Stimulated activated CD8-positive, alpha-beta memory T cell treated with anti-CD3 and anti-CD28 coated beads, Interleukin-4, amount 100 ng/mL, for 24 hours (primary cell): Measurements from ENCODE around the gene ACSS2.
A peak's percentile ranks its signal among the peaks of the same experiment; 100 is the strongest.
"Not testable (repeated sequence)": the region's sequence is repeated elsewhere in the genome, so short reads cannot be mapped to it uniquely, and the experiment has no call there.

Experiments
- DNase-seq: peaks from one replicate; pipeline ENCODE4 v3.0.0-alpha.2; 2020; ENCODE audit warnings: low read depth

ACSS2 gene

DNA sequence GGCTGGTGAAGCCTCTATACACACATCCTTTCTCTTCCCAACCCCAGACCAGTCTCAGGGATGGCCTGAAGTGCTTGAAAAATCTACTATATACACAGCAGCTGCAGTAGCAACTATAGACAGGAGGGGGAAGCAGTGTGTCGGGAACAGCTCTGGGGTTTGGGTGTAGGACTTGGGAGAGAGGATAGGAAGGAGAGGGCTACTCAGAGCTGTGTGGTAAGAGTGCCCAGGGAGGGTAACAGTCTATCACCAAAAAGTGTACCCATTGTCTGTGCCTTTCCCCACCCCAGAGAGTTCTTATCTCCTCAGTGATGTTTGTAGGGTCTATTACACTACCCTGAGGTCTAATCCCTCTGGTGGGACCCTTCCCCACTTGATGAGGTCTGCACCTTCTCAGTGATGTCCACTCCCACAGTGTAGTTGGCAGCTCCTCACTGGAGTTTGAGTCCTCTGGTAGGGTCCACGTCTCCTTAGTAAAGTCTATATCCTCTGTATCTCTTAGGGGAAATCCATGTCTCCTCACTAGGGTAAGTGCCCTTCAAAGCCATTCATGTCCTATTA lies 2.2 kb upstream of the ACSS2 start:
- peak; percentile 18 for DNase-seq

- DNase-seq: peak; percentile 87
Measured at GRCh38 chr20:34875642-34876405, 588 bp upstream of the ACSS2 start.

- no peak for DNase-seq
Measured at GRCh38 chr20:34880215-34880850, 3.9 kb downstream of the ACSS2 start.

DNA sequence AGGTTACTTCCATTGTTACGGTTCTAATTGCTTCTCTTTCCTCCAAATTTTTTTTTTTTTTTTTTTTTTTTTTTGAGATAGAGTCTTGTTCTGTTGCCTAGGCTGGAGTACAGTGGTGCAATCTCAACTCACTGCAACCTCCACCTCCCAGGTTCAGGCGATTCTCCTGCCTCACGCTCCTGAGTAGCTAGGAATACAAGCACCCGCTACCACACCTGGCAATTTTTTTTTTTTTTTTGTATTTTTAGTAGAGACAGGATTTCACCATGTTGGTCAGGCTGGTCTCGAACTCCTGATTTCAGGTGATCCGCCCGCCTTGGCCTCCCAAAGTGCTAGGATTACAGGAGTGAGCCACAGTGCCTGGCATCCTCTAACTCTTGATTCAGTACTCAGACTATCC lies 4.6 kb downstream of the ACSS2 start:
- not testable (repeated sequence) for DNase-seq

DNA sequence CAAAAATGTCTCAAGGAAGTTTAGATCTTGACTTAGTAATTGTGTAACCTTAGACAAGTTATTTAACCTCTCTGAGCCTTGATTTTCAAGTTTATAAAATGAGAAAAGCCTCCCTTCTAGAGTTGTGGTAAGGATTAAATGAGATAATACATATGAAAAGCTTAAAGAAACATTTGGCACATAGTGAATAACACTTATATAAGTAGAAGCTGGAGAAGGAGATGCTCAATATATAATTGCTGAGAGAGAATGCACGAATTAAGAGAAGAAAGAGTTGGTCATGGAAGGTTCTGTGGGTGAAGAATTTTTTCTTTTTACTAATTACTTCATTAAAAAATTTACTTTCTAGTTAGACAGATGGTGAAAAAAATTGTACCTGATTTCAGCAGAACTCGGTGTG lies 5.3 kb downstream of the ACSS2 start:
- DNase-seq: no peak

DNA sequence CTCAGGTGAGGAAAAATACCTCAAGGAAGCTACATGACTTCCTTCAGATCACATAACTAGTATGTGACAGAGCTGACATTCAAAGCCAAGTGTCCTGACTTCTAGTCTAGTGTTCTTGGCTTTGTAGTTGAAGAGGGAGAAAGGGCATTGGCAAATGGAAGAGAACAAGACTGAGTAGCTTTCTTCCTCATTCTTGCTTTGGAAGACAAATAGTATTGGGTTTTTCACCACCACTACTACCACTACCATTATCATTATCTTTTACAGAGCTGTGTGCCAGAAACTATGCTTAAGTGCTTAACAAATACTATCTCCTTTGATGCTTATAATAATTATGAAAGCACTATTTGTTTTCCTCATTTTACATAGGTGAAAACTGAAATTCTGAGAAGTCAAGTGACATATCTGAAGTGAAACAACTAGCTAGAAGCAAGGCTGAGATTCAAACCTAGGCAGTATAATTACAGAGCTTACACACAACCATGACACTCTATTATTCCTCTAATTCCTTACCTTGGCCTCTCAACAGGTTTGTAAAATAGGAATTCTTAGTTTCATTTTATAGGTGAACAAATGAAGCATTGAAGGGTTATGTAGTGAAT lies 6.8 kb downstream of the ACSS2 start:
- DNase-seq: no peak

DNA sequence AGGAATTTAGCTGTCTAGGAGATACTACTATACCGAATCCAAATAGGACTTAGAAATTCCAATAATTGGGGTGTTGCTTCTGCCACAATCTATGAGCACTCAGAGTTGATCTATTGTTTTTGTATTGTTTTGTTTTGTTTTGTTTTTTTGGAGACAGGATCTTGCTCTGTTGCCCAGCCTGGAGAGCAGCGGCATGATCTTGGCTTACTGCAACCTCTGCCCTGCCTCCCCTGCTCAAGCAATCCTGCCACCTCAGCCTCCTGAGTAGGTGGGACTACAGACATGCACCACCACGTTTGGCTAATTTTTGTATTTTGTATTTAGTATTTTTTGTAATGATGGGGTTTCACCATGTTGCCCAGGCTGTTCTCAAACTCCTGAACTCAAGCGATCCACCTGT lies 7.4 kb downstream of the ACSS2 start:
- no peak for DNase-seq

GRCh38 chr20:34884260-34884659 lies 7.8 kb downstream of the ACSS2 start:
- DNase-seq: no peak

DNA sequence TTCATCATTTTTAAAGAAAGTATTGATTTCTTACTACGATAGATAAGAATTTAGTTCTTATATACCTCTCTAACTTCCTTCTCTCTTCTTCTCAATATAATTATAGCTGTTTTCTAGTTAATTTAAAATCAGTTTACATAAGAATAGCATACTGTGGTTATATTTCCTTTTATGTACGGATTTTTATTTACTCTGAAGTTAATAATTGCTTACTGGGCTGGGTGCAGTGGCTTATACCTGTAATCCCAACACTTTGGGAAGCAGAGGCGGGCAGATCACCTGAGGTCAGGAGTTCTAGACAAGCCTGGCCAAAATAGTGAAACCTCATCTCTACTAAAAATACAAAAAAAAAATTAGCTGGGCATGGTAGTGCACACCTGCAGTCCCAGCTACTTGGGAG lies 9.7 kb downstream of the ACSS2 start:
- DNase-seq: no peak

DNA sequence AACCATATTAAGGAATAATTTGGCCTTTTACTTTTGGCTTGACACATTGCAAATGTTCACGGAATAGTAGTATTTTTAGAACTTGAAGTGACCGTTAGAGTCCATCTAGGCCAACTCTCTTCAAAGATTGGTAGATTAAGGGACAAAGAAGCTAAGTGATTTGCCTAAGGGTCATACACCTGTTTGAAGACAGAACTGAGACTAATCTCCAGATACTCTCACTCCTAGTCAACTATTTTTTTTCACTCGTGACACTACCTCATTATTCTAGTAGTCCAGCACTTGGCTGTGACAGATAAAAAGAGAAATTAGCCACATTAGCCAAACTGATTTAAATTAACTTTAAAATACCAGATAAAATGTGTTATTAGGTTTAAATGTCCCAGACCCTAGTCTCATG lies 10.6 kb downstream of the ACSS2 start:
- DNase-seq: no peak

GRCh38 chr20:34888468-34888867 lies 12.1 kb downstream of the ACSS2 start:
- DNase-seq: no peak

DNA sequence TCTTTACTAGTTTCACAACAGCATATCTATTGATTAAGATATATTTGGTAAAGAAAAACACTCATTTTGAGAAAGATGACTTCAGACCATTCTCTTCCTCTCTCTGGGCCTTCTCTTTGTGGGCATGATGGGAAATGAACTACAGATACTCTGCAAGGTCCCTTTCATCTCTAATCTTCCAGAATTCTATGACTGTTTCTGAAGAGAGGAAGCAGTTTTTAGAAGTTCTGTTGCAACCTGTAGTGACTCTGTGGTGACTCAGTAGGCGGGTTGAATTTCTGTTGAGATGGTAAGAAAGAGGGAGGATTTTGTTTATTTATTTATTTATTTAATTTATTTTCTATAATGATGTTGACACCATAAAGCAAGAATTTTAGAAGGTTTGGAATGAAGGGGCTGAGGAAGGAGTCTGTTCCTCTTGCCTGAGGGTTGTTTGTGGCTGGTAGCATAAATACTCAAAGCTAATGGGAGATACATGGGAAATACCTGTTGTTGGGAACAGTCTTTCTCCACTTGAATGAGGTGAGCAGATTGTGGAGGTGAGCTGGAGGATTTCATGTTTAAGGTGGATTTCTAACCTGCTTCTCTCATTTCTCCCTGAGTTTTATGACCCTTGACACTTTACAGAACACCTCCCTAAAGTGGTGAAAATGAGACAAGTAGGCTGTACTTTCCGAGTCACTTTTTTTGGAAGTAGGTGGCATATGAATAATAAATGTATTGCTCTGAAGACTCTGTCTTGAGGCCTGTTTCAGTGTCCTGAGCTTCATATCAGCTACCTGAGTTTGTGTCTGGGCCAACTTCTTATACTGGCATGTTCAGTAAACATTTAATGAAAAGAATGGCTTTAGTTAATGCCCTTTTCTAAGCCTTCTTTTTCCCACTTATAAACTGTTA lies 15.0 kb downstream of the ACSS2 start:
- no peak for DNase-seq

GRCh38 chr20:34892671-34893070 lies 16.3 kb downstream of the ACSS2 start:
- DNase-seq: no peak

DNA sequence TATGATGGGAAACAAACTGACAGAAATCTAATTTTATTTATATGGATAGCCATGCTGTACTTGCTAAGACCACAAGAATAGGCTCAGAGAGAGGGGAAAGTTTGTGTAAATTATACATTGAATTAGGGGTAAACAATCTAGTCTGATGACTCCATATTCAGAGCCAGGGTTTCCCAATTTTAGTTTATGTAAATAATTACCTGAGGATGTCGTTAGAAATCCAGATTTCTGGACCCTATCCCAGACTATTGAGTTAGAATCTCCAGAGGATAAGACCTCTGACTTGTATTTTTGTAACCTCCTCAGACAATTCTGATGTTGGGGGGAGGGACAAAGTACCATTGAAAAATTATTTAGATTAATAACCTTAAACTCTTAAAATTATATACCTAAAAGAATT lies 18.3 kb downstream of the ACSS2 start:
- DNase-seq: no peak

DNA sequence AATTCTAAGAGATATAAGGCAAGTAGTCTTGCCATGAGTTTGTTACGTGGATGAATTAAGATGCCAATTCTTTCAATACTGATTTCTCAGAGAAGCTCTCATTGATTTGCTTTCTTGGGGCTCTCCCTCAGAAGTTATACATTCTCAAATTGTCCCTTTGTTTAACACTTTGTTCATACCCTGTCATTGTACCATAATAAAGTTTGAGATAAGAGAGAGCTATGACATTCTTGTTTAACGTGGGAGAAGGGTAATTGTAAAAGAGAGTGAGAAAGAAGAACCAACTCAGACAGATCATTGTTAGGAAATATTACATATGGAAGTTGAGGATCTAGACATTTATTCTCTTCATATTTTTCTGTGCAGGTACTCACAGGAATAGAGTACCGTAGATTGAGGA lies 19.1 kb downstream of the ACSS2 start:
- no peak for DNase-seq

- no peak for DNase-seq
Measured at GRCh38 chr20:34896086-34896621, 19.7 kb downstream of the ACSS2 start.

GRCh38 chr20:34898129-34898528 lies 21.7 kb downstream of the ACSS2 start:
- not testable (repeated sequence) for DNase-seq

GRCh38 chr20:34898731-34899130 lies 22.3 kb downstream of the ACSS2 start:
- DNase-seq: not testable (repeated sequence)

- no peak for DNase-seq
Measured at GRCh38 chr20:34904202-34904621, 27.8 kb downstream of the ACSS2 start.

GRCh38 chr20:34907616-34908469 lies 31.4 kb downstream of the ACSS2 start:
- no peak for DNase-seq

DNA sequence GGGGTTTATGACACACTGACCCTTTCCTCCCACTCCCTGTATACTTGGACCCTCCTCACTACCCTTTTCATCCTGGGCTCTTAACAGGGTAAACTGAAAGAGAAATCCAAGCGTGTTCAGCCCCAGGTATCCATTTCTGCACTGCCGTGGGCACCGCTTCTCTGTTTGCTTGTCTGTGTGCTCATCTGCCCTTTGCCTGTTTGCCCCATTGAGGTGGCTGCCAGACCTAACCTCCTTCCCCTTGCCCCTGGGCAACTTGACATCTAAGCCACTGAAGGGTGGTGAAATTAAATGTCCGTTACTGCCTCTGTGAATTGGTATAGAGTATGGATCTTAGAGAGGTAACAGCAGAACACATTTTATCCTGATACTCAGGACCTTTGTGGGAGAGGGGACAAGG lies 38.7 kb downstream of the ACSS2 start:
- no peak for DNase-seq
